ENCODE measurements around the gene C1orf232. TPM values are rescaled to one million over a fixed set of nuclear protein-coding genes. Genes with fewer than 3 reads are reported as not detected.

The C1orf232 gene
- total RNA-seq (2012; rRNA removed) (not detected in 2 replicates), polyA plus RNA-seq (2012; rRNA removed) (not detected in 2 replicates), Bru-seq, nascent RNA (not detected), BruChase-seq, experiment 1, labeled RNA remaining after a 6-hour chase (not detected), BruChase-seq, experiment 2, labeled RNA remaining after a 2-hour chase (not detected)
- polyA plus RNA-seq (2012; cell fraction: cytosol; rRNA removed) = not detected in 2 replicates
- polyA plus RNA-seq (2012; cell fraction: nucleus; rRNA removed; ENCODE audit: low replicate concordance) = not detected in 2 replicates
- long read RNA-seq = 0 reads

- H4K20me1 ChIP-seq (ENCODE audit: insufficient read depth, low read length) = no peaks in the 10 kb centered on the region
- no peaks in the 10 kb centered on the region for H3K9me3 ChIP-seq (ENCODE audit: control insufficient read depth, insufficient read depth, low read length)
- H3K36me3 ChIP-seq (ENCODE audit: control insufficient read depth, insufficient read depth, low read length) = 0 out of 2 replicates have a peak, but pooled peaks cover 2% of the 10 kb centered on the region
- H3K18ac ChIP-seq (ENCODE audit: low read depth, low read length) = no peak within 1 kb of the TSS
- peak within 1 kb of the TSS; percentile 85; the same call in 1 of the 2 replicates for H3K14ac ChIP-seq (replicated peaks; ENCODE audit: low read depth, low read length)
- peak within 1 kb of the TSS; percentile 66; the same call in 1 of the 2 replicates for H3K27ac ChIP-seq (ENCODE audit: insufficient read depth, low read length)
- ATAC-seq (ENCODE audit: low read depth) = no peak
- H3K9ac ChIP-seq (ENCODE audit: low read depth, low read length) = peak within 1 kb of the TSS; percentile 89
- peak within 1 kb of the TSS in 1 of 2 experiments; percentile 91; a peak in 3 of 4 replicates for H4K8ac ChIP-seq (ENCODE audit: low read depth in 2 of 2, low read length in 2 of 2)
- H3K4me3 ChIP-seq (ENCODE audit: insufficient read depth, low read depth, low read length) = peak within 1 kb of the TSS; percentile 84
- H3K4ac ChIP-seq (ENCODE audit: low read depth, low read length) = peak within 1 kb of the TSS; percentile 78
- DNase-seq = no peak
- ChIA-PET POLR2A (ENCODE audit: unreplicated experiment) (no interaction called here), CTCF (interaction anchor here (1.8 kb wide), 2 partner anchors 13 to 66 kb away, joined by 6 to 8 read pairs; partner anchors contain the start of gene CEP85)
- peaks cover 5% of the 10 kb centered on the region; the same call in 1 of the 2 replicates for H3K4me1 ChIP-seq (ENCODE audit: control insufficient read depth, insufficient read depth, low read length)
- H2BK15ac ChIP-seq (ENCODE audit: low read depth, low read length) = no peak within 1 kb of the TSS
- no peak within 1 kb of the TSS for H2AK5ac ChIP-seq (ENCODE audit: low read depth, low read length)
- 70% methylated on average over 2 of the region's 5 CpGs; no CpG with 5 or more reads in 1 of the 2 experiments for WGBS, 2 experiments (ENCODE audit: extremely low coverage in 2 of 2, insufficient read length in 1 of 2)
- peaks cover 6% of the 10 kb centered on the region; the same call in 1 of the 2 replicates for H3K9me1 ChIP-seq (ENCODE audit: insufficient read depth, low read length)
- H3K56ac ChIP-seq (ENCODE audit: extremely low read depth, insufficient read depth, low read length) = no peak within 1 kb of the TSS
- TF ChIP-seq USF2 (IDR thresholded peaks at IDR 0.05; ENCODE audit: low read depth, low read length) (no peak), CEBPB (IDR thresholded peaks at IDR 0.05; ENCODE audit: low read depth, low read length) (no peak), SMC3 (IDR thresholded peaks at IDR 0.05; ENCODE audit: low read depth, low read length) (no peak), RFX5 (IDR thresholded peaks at IDR 0.05; ENCODE audit: low read depth, low read length) (no peak)
- H2BK20ac ChIP-seq (ENCODE audit: low read depth, low read length) = no peak within 1 kb of the TSS
- in situ Hi-C loops (cut with MboI; ENCODE audit: low sequenced_read_pairs) (no loop called here), dilution Hi-C loops (cut with HindIII; ENCODE audit: low sequenced_read_pairs, unreplicated experiment) (no loop called here), intact Hi-C loops (cut with micrococcal nuclease) (loop anchor here (1.0 to 5.0 kb wide), 3 partner anchors 64 to 223 kb away; partner anchors contain the start of gene CEP85)
- H2BK120ac ChIP-seq (ENCODE audit: low read depth, low read length) = no peak within 1 kb of the TSS
- peak within 1 kb of the TSS; percentile 71 for H4K91ac ChIP-seq (ENCODE audit: insufficient read depth, low read depth, low read length)
- H4K5ac ChIP-seq (ENCODE audit: low read depth, low read length) = peak within 1 kb of the TSS; percentile 59; the same call in 1 of the 2 replicates
- H3K79me1 ChIP-seq (ENCODE audit: low read depth in 1 of 2, low read length in 2 of 2) = peaks cover 4 to 19% of the 10 kb centered on the region in 2 experiments
- BruUV-seq (replicated peaks) = no TSS peak
- peak within 1 kb of the TSS; percentile 97 for H2AFZ ChIP-seq (replicated peaks; ENCODE audit: low read length, poor library complexity)
- H3K23ac ChIP-seq (ENCODE audit: low read depth, low read length) = no peak within 1 kb of the TSS
- H3K4me2 ChIP-seq (ENCODE audit: low read depth, low read length) = peak within 1 kb of the TSS; percentile 91
- H2BK5ac ChIP-seq (ENCODE audit: low read depth, low read length, poor library complexity, severe bottlenecking) = peak within 1 kb of the TSS; percentile 10
- peaks cover 8% of the 10 kb centered on the region; the same call in 1 of the 2 replicates for H3K27me3 ChIP-seq (ENCODE audit: control insufficient read depth, insufficient read depth, low read length)
- peak within 1 kb of the TSS; percentile 95 for H2AK9ac ChIP-seq (replicated peaks; ENCODE audit: low read depth, low read length, poor library complexity)
Observed at GRCh38 chr1:26168410-26169197, at the start of gene C1orf232. Gene C1orf232, minus strand, starts transcription at chr1:26168963. Its CDS starts 464 bp downstream, at chr1:26168499.

Measured in IMR-90 (cell line).